Measurements from ENCODE around the gene ACOD1. TPM values are rescaled to one million over a fixed set of nuclear protein-coding genes. Genes with fewer than 3 reads are reported as not detected.

ACOD1 gene
- total and polyA plus RNA-seq, 10 of the 15 experiments (the other 5 are each of a cell fraction or from before 2014, with no cell fraction given) = not detected

DNA sequence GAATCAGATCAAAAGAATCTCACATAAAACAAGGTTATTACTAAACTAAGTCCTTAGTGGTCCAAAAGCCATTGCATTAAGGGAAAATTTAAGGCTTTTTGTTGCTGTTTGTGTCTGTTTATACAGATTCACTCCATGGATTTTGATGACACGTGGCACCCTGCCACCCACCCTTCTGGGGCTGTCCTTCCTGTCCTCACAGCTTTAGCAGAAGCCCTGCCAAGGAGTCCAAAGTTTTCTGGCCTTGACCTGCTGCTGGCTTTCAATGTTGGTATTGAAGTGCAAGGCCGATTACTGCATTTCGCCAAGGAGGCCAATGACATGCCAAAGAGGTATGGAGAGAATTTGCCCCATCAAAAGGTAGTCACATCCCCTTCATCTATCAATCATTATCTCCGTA, 6.9 kb downstream of the ACOD1 start:
- H4K20me1 ChIP-seq (ENCODE audit: control insufficient read depth, insufficient read depth) = no peaks in the 10 kb centered on the region
- H3K27ac ChIP-seq (ENCODE audit: control insufficient read depth, insufficient read depth) = no peak overlapping the region
- no peaks in the 10 kb centered on the region; a peak in 1 of 4 replicates for H3K27me3 ChIP-seq (replicated peaks in 1 of 2; ENCODE audit: control insufficient read depth in 2 of 2, insufficient read depth in 2 of 2, low read length in 1 of 2)
- ChIA-PET POLR2A (no interaction called here), CTCF (interaction anchor here (1.5 kb wide), 1 partner anchor 21 kb away, joined by 4 read pairs; no protein-coding TSS in a partner anchor), SMC1A (ENCODE audit: uncharacterized antibody, unreplicated experiment) (interaction anchor here (0.9 to 1.1 kb wide), 2 partner anchors 16 to 87 kb away, joined by 3 read pairs; no protein-coding TSS in a partner anchor), RAD21 (ENCODE audit: unreplicated experiment) (interaction anchor here (1.4 kb wide), 1 partner anchor 25 kb away, joined by 4 read pairs; no protein-coding TSS in a partner anchor)
- no peak overlapping the region for H3K4me3 ChIP-seq
- BruUV-seq (replicated peaks) = no TSS peak
- H3K4me2 ChIP-seq (ENCODE audit: control insufficient read depth, insufficient read depth) = no peak overlapping the region
- H3K4me1 ChIP-seq (ENCODE audit: control insufficient read depth, insufficient read depth, low read length) = no peaks in the 10 kb centered on the region
- no peaks in the 10 kb centered on the region for H3K79me2 ChIP-seq (ENCODE audit: control insufficient read depth, insufficient read depth, low read length)
- 71% methylated on average over 4 of the region's 4 CpGs for WGBS (ENCODE audit: insufficient coverage, insufficient replicate concordance, low lambda C conversion rate, missing lambda C conversion rate)
- ATAC-seq = no peak
- H3K9ac ChIP-seq (ENCODE audit: control insufficient read depth, insufficient read depth, low read length) = no peak overlapping the region
- FAIRE-seq = no peak
- H3K36me3 ChIP-seq (ENCODE audit: control insufficient read depth in 2 of 2, insufficient read depth in 2 of 2, low read length in 1 of 2) = no peaks in the 10 kb centered on the region
- no peak for TF ChIP-seq CBFB (IDR thresholded peaks at IDR 0.05; ENCODE audit: low read depth)
- no peak for TF ChIP-seq LARP7 (IDR thresholded peaks at IDR 0.05)
- no peak for TF ChIP-seq BACH1 (IDR thresholded peaks at IDR 0.05; ENCODE audit: borderline replicate concordance)
- TF ChIP-seq CREM (IDR thresholded peaks at IDR 0.05; ENCODE audit: low read depth) = no peak
- TF ChIP-seq HDAC2 (IDR thresholded peaks at IDR 0.05) = no peak
- no peak for TF ChIP-seq HDAC6 (IDR thresholded peaks at IDR 0.05; ENCODE audit: unreplicated experiment)
- TF ChIP-seq CBX3 (IDR thresholded peaks at IDR 0.05; ENCODE audit: borderline replicate concordance, low read depth) = no peak
- no peak for TF ChIP-seq POU2F2 (IDR thresholded peaks at IDR 0.05; ENCODE audit: borderline replicate concordance, low read depth, low read length)
- no peak for TF ChIP-seq ATF7 (IDR thresholded peaks at IDR 0.05; ENCODE audit: low read depth)
- in situ Hi-C loops (cut with MboI) = no loop called here
- DNase-seq (ENCODE audit: low read depth, low spot score) = no peak
- intact Hi-C loops (cut with micrococcal nuclease; ENCODE audit: unreplicated experiment) = no loop called here
- no peak overlapping the region for H2AFZ ChIP-seq (ENCODE audit: control insufficient read depth, low read depth, low read length)
- H3K9me3 ChIP-seq (replicated peaks; ENCODE audit: control insufficient read depth, insufficient read depth, low read length) = no peaks in the 10 kb centered on the region; the same call in 2 of the 3 replicates

DNA sequence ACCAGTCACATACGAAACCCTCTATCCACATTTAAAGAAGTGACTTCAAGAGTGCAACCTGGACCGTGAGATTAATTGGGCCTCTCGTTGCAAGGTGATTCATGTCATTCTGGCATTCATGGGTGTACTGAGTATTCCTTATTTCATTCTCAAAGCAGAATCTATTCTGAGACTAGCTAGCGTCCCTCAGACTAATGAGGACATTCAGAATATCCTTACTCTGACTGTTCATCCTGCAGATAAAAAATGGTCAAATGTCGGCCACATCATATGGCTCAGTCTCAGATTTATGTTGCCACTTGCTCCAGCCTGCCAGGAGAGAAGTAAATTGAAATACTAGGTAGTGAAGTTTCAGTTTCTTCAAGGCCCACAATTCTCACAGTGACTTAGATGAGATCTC, 7.3 kb downstream of the ACOD1 start:
- no peak overlapping the region for H3K4me3 ChIP-seq
- H3K27me3 ChIP-seq (replicated peaks in 1 of 2; ENCODE audit: control insufficient read depth in 2 of 2, insufficient read depth in 2 of 2, low read length in 1 of 2) = no peaks in the 10 kb centered on the region; a peak in 1 of 4 replicates
- ATAC-seq (no peak), FAIRE-seq (no peak), DNase-seq (ENCODE audit: low read depth, low spot score) (no peak)
- POLR2A ChIA-PET = no interaction called here
- in situ Hi-C loops (cut with MboI) = no loop called here
- no peaks in the 10 kb centered on the region for H4K20me1 ChIP-seq (ENCODE audit: control insufficient read depth, insufficient read depth)
- intact Hi-C loops (cut with micrococcal nuclease; ENCODE audit: unreplicated experiment) = no loop called here
- H3K79me2 ChIP-seq (ENCODE audit: control insufficient read depth, insufficient read depth, low read length) = no peaks in the 10 kb centered on the region
- WGBS (ENCODE audit: insufficient coverage, insufficient replicate concordance, low lambda C conversion rate, missing lambda C conversion rate) = 53% methylated on average over 5 of the region's 5 CpGs
- H3K4me2 ChIP-seq (ENCODE audit: control insufficient read depth, insufficient read depth) = no peak overlapping the region
- H3K4me1 ChIP-seq (ENCODE audit: control insufficient read depth, insufficient read depth, low read length) = no peaks in the 10 kb centered on the region
- SMC1A ChIA-PET (ENCODE audit: uncharacterized antibody, unreplicated experiment) = interaction anchor here (0.9 kb wide), 1 partner anchor 86 kb away, joined by 3 read pairs; no protein-coding TSS in a partner anchor
- no peak for TF ChIP-seq FOS (IDR thresholded peaks at IDR 0.05; ENCODE audit: borderline replicate concordance, extremely low read depth, insufficient read length)
- no peak overlapping the region for H3K9ac ChIP-seq (ENCODE audit: control insufficient read depth, insufficient read depth, low read length)
- no peaks in the 10 kb centered on the region; the same call in 2 of the 3 replicates for H3K9me3 ChIP-seq (replicated peaks; ENCODE audit: control insufficient read depth, insufficient read depth, low read length)
- CTCF ChIA-PET = interaction anchor here (0.6 to 1.7 kb wide), 2 partner anchors 16 to 230 kb away, joined by 3 to 4 read pairs; no protein-coding TSS in a partner anchor
- no peaks in the 10 kb centered on the region for H3K36me3 ChIP-seq (ENCODE audit: control insufficient read depth in 2 of 2, insufficient read depth in 2 of 2, low read length in 1 of 2)
- H2AFZ ChIP-seq (ENCODE audit: control insufficient read depth, low read depth, low read length) = no peak overlapping the region
- no TSS peak for BruUV-seq (replicated peaks)
- RAD21 ChIA-PET (ENCODE audit: unreplicated experiment) = interaction anchor here (1.4 kb wide), 1 partner anchor 25 kb away, joined by 4 read pairs; no protein-coding TSS in a partner anchor
- H3K27ac ChIP-seq (ENCODE audit: control insufficient read depth, insufficient read depth) = no peak overlapping the region

Data from GM12878 (cell line).